Adrenal gland (tissue), 5 donors: ENCODE data around the gene FHOD3.

Source experiments
- POLR2A ChIP-seq, 2 donors: fragments of 450-650 bp; IDR thresholded peaks; one replicate each; pipeline ENCODE4 v1.6.1; 2017; ENCODE audit warnings: antibody characterized with exemption in 2 of 2, mild to moderate bottlenecking in 2 of 2, moderate library complexity in 1 of 2
- TF ChIP-seq, protein P1 (sequence below), 6 experiments: fragments of 450-650 bp in 4 of 6; fragments of 200-600 bp in 2 of 6; sonication (generic) in 1 of 6; IDR thresholded peaks; 1 replicate in 5 of 6; 2 replicates in 1 of 6; pipeline versions ENCODE4 v1.5.1 to v1.8.0; 2016 to 2021; ENCODE audit warnings: antibody characterized with exemption in 6 of 6, mild to moderate bottlenecking in 2 of 6, moderate library complexity in 1 of 6
- donor health status: DM: no; HTN: no; CAD: no.

DNA sequence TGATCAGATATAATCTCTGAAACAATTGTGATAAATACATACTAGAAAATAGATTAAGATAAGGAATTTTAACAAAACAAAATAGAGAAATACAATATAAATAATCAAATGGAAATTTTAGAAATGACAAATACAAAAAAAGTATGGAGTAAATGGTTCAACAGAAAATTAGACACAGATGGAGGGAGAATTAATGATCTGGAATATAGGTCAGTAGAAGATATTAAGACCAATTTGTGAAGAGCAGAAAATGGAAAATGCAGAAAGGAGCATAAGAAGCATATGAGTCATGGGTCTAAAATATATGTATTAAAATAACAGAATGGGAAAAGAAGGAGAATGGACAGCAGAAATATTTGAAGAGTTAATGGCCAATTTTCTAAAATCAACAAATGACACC is 44.4 kb downstream of the FHOD3 start:
- TF ChIP-seq, protein P1, sequence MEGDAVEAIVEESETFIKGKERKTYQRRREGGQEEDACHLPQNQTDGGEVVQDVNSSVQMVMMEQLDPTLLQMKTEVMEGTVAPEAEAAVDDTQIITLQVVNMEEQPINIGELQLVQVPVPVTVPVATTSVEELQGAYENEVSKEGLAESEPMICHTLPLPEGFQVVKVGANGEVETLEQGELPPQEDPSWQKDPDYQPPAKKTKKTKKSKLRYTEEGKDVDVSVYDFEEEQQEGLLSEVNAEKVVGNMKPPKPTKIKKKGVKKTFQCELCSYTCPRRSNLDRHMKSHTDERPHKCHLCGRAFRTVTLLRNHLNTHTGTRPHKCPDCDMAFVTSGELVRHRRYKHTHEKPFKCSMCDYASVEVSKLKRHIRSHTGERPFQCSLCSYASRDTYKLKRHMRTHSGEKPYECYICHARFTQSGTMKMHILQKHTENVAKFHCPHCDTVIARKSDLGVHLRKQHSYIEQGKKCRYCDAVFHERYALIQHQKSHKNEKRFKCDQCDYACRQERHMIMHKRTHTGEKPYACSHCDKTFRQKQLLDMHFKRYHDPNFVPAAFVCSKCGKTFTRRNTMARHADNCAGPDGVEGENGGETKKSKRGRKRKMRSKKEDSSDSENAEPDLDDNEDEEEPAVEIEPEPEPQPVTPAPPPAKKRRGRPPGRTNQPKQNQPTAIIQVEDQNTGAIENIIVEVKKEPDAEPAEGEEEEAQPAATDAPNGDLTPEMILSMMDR (IDR thresholded peaks at IDR 0.05): no peak
- no peak for TF ChIP-seq POLR2A (IDR thresholded peaks at IDR 0.05)
